Bone marrow (tissue), 2 donors: ENCODE results near the gene MGLL.

Experiments
- DNase-seq, 2 donors: peaks; one replicate each; lab custom pipeline; 2025; lab: John Stamatoyannopoulos, UW

MGLL gene

GRCh38 chr3:127675651-127676391 lies 146.5 kb downstream of the MGLL start:
- no peak for DNase-seq

DNA sequence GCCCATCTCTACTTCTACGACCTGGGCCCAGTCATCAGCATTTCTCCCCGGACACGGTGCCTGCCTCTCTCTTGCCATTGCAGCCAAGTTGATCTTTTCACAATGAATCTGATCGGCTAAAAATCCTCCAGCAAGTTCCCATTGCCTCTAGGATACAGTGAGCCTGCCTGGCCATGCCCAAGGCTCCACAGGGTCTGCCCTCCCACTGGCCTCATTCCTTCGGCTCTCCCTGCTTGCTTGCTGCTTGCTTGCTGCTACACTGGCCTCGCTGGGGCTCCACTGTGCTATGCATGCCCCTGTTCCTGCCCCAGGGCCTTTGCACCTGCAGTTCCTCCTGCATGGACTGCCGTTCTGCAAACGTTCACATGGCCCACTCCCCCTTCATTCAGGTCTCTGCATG lies 147.5 kb downstream of the MGLL start:
- DNase-seq: no peak

- DNase-seq: no peak
Observed at GRCh38 chr3:127674101-127674721, 148.1 kb downstream of the MGLL start.

DNA sequence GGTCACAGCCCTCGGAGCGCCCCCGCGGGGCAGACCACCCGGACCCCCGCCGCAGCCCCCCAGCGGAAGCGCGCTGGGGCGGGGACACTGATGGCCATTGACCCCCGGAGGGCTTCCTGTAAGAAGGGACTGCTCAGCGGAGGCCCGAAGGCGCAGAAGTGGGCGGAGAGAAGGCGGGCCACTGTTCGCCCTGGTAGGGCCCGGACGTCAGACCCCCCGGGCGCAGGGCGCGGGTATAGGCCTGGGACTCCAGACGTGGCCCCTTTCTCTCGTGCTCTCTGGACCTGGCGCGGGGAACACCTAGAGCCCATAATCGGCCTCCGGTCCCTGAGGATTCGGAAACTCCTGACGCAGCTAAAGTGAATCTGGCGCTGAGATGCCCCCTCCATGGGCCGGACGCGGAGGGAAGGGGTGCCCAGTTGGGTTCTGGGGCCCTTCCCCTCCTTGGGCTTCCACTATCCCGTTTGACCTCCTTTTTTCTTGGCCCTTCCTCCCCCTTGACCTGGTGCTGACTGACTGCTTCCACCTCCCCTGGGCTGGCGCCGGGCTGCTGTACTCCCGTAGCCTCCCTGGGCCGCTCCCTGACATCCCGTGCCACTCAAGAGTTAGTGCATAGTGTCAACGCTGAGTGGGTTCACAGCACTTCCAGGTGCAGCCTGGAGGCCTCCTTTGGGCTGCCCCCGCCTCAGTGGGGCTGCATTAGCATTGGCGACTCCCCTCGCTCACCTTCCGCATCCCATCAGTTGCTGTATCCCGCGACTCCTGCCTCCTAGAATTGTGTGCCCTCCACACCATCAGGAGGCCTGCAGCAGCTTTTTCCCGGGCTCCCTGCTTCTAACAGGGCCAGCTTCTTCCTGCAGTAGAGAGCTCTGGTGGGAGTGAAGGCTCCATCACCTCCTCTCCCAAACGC lies 148.9 kb downstream of the MGLL start:
- DNase-seq: peak in 1 of 2 donors; percentile 58

DNA sequence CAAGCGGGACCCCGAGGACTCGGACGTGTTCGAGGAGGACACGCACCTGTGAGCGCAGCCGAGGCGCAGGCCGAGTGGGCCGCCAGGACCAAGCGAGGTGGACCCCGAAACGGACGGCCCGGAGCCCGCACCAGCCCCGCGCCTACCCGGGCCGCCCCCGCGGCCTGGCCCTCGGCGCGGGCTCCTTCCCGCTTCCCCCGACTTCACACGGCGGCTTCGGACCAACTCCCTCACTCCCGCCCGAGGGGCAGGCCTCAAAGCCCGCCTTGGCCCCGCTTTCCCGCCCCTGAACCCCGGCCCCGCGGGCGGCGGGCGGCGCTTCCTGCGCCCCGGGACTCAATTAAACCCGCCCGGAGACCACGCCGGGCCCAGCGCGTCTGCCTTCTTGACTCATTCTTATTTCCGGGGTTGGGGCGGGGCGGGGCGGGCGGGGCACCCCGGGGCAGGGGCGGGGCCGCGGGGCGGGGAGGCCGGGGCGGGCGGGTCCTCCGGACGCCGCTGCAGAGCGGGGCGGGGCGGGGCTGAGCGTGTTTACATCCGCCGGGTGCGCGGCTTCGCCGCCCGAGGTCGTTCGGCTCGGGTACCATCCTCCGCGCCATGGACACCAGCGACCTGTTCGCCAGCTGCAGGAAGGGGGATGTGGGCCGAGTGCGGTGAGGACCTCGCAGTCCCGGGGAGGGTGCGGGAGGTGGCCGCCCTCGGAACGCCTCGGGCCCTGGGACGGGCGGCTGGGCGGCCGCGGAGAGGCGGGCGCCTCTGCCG lies 149.7 kb downstream of the MGLL start, which contains the start of gene ABTB1:
TSS of gene ABTB1 (plus strand) at position 524 of the 762 bp plus-strand sequence. CDS start at position 598, 74 bp downstream.
- peak; percentile 34 to 62 for DNase-seq

- DNase-seq: peak in 1 of 2 donors; percentile 24
Observed at GRCh38 chr3:127671523-127672428, 150.5 kb downstream of the MGLL start.

GRCh38 chr3:127670761-127671522 lies 151.4 kb downstream of the MGLL start:
- no peak for DNase-seq

- DNase-seq: no peak
Observed at GRCh38 chr3:127670229-127670559, 152.1 kb downstream of the MGLL start.

- no peak for DNase-seq
Observed at GRCh38 chr3:127669541-127670228, 152.6 kb downstream of the MGLL start.

DNA sequence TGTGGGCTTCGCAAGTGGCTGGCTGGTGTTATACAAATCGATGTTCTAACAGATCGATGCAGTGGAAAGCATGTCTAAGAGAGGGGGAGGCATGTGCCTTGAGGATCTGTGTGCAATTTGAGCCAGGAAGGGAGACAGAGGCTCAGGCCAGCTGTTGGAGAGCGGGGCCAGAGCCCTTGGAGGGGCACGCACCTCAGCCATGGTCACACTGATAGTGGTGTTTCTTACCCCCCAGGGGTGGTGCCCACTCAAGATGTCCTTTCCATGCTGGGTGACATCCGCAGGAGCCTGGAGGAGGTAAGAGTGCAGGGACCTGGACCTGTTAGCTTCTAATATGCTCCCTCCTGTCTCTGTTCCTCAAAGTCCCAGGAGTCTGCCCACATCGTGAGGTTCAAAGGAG lies 153.4 kb downstream of the MGLL start:
- no peak for DNase-seq

- no peak for DNase-seq
Observed at GRCh38 chr3:127667119-127667681, 155.1 kb downstream of the MGLL start.

- DNase-seq: no peak
Observed at GRCh38 chr3:127666676-127667075, 155.6 kb downstream of the MGLL start.

DNA sequence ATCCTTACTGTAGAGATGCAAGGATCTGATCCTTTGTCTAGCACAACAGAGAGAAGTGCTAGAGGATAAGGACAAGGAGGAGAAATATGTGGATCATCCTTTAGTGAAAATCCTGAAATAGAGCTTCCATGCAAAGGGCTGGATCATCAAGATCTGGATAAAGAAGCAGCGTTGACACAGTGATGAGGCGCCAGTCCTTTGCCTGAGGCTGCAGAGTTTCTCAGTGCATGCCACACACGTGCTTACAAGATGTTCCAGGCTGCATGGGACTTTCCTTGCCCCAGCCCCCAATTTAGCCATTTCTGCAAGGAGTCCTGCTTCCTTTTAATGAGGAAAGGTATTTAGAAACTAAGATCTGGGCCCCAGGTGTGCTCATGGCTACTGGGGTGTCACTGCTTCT lies 156.7 kb downstream of the MGLL start:
- DNase-seq: no peak

GRCh38 chr3:127665165-127665564 lies 157.2 kb downstream of the MGLL start:
- no peak for DNase-seq

- no peak for DNase-seq
Observed at GRCh38 chr3:127663151-127663550, 159.2 kb downstream of the MGLL start.

DNA sequence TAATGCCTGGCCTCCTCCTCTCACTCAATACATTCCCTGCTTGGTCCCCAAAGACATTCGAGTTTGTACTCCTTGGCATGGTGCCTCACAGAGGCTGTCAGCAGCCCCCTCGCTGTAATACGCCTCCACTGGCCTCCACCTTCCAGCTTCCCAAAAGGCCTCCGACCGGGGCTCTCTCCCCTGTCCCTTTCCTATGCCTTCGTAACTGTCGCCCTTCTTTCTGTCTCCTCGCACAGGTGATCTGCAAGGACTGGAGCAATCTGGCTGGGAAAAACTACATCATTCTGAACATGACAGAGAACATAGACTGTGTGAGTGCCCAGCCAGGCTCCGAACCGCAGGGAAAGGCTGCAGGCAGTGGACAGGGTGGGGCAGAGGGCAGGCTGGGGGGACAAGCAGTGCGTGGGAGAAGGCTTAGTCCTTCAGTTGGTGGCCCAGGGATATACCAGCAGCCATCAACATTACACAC lies 160.3 kb downstream of the MGLL start:
- no peak for DNase-seq

DNA sequence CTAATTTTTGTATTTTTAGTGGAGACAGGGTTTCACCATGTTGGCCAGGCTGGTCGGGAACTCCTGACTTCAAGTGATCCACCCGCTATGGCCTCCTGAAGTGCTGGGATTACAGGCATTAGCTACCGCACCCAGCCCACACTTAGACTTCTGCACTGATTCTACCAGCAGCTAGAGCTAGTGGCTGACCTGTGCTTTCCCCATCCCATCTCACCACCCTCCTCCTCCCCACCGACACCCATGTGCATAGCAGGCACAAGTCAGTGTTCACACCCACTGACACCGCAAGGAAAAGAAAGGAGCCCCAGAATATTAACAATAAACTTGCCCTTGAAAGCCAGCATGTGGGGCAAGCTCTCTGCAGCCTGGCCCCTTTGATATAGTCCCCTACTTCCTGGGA lies 160.7 kb downstream of the MGLL start:
- no peak for DNase-seq

DNA sequence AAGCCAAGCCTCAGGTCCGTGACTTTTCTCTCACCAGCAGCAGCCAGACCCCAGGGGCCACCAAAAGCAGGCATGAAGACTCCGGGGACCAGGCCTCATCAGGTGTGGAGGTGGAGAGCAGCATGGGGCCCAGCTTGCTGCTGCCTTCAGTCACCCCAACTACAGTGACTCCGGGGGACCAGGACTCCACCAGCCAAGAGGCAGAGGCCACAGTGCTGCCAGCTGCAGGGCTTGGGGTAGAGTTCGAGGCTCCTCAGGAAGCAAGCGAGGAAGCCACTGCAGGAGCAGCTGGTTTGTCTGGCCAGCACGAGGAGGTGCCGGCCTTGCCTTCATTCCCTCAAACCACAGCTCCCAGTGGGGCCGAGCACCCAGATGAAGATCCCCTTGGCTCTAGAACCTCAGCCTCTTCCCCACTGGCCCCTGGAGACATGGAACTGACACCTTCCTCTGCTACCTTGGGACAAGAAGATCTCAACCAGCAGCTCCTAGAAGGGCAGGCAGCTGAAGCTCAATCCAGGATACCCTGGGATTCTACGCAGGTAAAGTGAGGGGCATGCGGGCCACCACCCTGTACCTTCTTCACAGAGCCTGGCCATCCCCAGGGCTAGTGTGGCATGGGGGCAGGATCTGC lies 161.6 kb downstream of the MGLL start:
- DNase-seq: no peak

DNA sequence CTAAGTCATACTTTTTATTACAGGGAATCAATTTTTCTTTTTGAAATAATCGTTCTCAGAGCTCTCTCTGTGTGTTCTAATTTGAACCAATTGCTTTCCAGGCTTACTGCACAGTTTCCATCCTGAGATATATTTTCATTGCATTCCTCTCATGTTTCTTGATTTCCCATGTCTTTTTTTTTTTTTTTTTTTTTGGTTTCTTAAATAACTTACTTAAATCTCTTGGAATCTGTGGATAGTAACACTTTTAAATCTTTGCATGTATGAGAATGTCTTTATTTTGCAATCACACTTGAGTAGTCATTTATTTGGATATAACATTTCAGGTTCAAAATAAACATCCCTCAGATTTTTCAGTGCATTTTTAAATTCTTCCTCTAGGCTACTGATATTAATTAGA lies 164.1 kb downstream of the MGLL start:
- DNase-seq: no peak
